A549 (cell line): ENCODE data around the gene HELZ2. TPM values are rescaled to one million over a fixed set of nuclear protein-coding genes. Genes with fewer than 3 reads are reported as not detected.

Experiments used
- ATAC-seq, 2 experiments: fragments of 200-7000 bp in 1 of 2; fragments of >200 bp in 1 of 2; cut with Nextera tagmentation in 1 of 2; cut with Tn5 transposase in 1 of 2; 3 replicates each; pipeline versions ENCODE4 v1.8.0 to v1.9.1; 2018 to 2020; ENCODE audit warnings: mild to moderate bottlenecking in 1 of 2, moderate library complexity in 1 of 2
- CTCF ChIA-PET: fragments of 300-600 bp; sonication (Branson Sonifier 250); formaldehyde crosslinking; extraction: SDS; loops from one replicate; lab custom pipeline; 2021; ENCODE audit warnings: antibody characterized with exemption, inconsistent platforms; lab: Yijun Ruan, JAX
- POLR2A ChIA-PET: fragments of 350-600 bp; formaldehyde crosslinking; extraction: SDS; loops from one replicate; lab custom pipeline; 2021; ENCODE audit warnings: antibody characterized with exemption, inconsistent platforms; lab: Yijun Ruan, JAX
- DNase-seq, 2 experiments: peaks; one replicate each; pipeline versions ENCODE4 v3.0.0 to v3.0.0-alpha.2; 2011 to 2016; ENCODE audit warnings: low read depth in 1 of 2, low spot score in 1 of 2
- FAIRE-seq: peaks from 2 replicates; lab custom pipeline; 2011; peaks lifted over from hg19 to GRCh38; lab: Jason Lieb, UNC
- H3K27ac ChIP-seq, 2 experiments: fragments of >200 bp; sonication (Bioruptor Twin); formaldehyde crosslinking; 3 replicates each; pipeline ENCODE4 v1.5.1; 2016 to 2017
- H3K4me1 ChIP-seq: fragments of >200 bp; sonication (Bioruptor Twin); formaldehyde crosslinking; 3 replicates; pipeline ENCODE4 v1.6.1; 2016
- H3K4me2 ChIP-seq: fragments of >200 bp; sonication (Bioruptor Twin); formaldehyde crosslinking; 3 replicates; pipeline ENCODE4 v1.6.1; 2016
- H3K4me3 ChIP-seq: fragments of >200 bp; sonication (Bioruptor Twin); formaldehyde crosslinking; 3 replicates; pipeline ENCODE4 v1.5.1; 2016
- H3K9me3 ChIP-seq: fragments of >200 bp; sonication (Bioruptor Twin); formaldehyde crosslinking; 3 replicates; pipeline ENCODE4 v1.6.1; 2016
- BHLHE40 ChIP-seq: IDR thresholded peaks from 2 replicates; pipeline ENCODE4 v1.6.1; 2012; ENCODE audit warnings: low read depth, low read length, inconsistent platforms
- CBX8 ChIP-seq: fragments of 200-600 bp; sonication (generic); IDR thresholded peaks from 2 replicates; pipeline ENCODE4 v1.6.1; 2016
- CTCF ChIP-seq: fragments of >200 bp; sonication (Bioruptor Twin); formaldehyde crosslinking; IDR thresholded peaks from 3 replicates; pipeline ENCODE4 v1.5.1; 2016
- ELK1 ChIP-seq: fragments of 150-350 bp; IDR thresholded peaks from 2 replicates; pipeline ENCODE4 v1.6.1; 2014; ENCODE audit warnings: low read depth, mild to moderate bottlenecking, low read length
- ESRRA ChIP-seq: fragments of 150-350 bp; IDR thresholded peaks from 2 replicates; pipeline ENCODE4 v1.6.1; 2014; ENCODE audit warnings: mild to moderate bottlenecking, low read length, borderline replicate concordance
- FOSB ChIP-seq: fragments of 250-450 bp; sonication (Bioruptor Pico); IDR thresholded peaks from 2 replicates; pipeline ENCODE4 v1.5.0; 2020; ENCODE audit warnings: mild to moderate bottlenecking, moderate library complexity
- HDAC2 ChIP-seq: fragments of 200-600 bp; sonication (generic); IDR thresholded peaks from 2 replicates; pipeline ENCODE4 v1.6.1; 2016
- HEYL ChIP-seq: fragments of 250-450 bp; sonication (Bioruptor Pico); IDR thresholded peaks from 2 replicates; pipeline ENCODE4 v1.8.0; 2021; ENCODE audit warnings: mild to moderate bottlenecking, moderate library complexity
- NFE2L2 ChIP-seq: fragments of 150-350 bp; conservative IDR thresholded peaks from 2 replicates; pipeline ENCODE4 v1.6.1; 2014; ENCODE audit warnings: low read length
- POLR2A ChIP-seq: IDR thresholded peaks from 2 replicates; pipeline ENCODE4 v1.6.1; 2012; ENCODE audit warnings: mild to moderate bottlenecking, low read length
- POLR2AphosphoS2 ChIP-seq: conservative IDR thresholded peaks from 2 replicates; pipeline ENCODE4 v1.6.1; 2012; ENCODE audit warnings: low read length, improper control_type of control experiment, inconsistent platforms
- SREBF2 ChIP-seq: fragments of 450-650 bp; IDR thresholded peaks from 2 replicates; pipeline ENCODE4 v1.6.1; 2014; ENCODE audit warnings: mild to moderate bottlenecking, moderate library complexity
- TP53 ChIP-seq: fragments of 250-450 bp; sonication (Bioruptor Pico); IDR thresholded peaks from 2 replicates; pipeline ENCODE4 v1.5.0; 2021; ENCODE audit warnings: mild to moderate bottlenecking, moderate library complexity
- WGBS: methylation state at CpG from one replicate; pipeline ENCODE4 v1.1.6; 2017; ENCODE audit errors: missing lambda C conversion rate; 5-methylcytosine and 5-hydroxymethylcytosine counted together
- polyA plus RNA-seq, 4 experiments: library from polyadenylated mRNA; depleted of rRNA in 3 of 4; stranded (reverse); fragments of >200 nt; fragmentation: RNase III in 1 of 4; extraction: RNeasy Plus Mini Kit Qiagen cat#74134 plus additional on column Dnase treatment in 1 of 4; gene quantifications; 2 replicates in 3 of 4; 3 replicates in 1 of 4; pipeline ENCODE4 v1.2.3, GENCODE V29; 2011 to 2017
- TF ChIP-seq, protein P1 (sequence below): fragments of 200-600 bp; sonication (generic); IDR thresholded peaks from 2 replicates; pipeline ENCODE4 v1.6.1; 2016; ENCODE audit warnings: antibody characterized with exemption, mild to moderate bottlenecking, moderate library complexity

The HELZ2 gene
- polyA plus RNA-seq, 2 of the 4 experiments (the other 2 are of a cell fraction): 3.2 to 4.5 TPM

GRCh38 chr20:63542696-63543095 lies 31.3 kb downstream of the HELZ2 start (continued):
- TF ChIP-seq CTCF (no peak), BHLHE40 (no peak), ELK1 (no peak), TP53 (CRISPR knock-in tag) (no peak), ESRRA (no peak), NFE2L2 (no peak), POLR2AphosphoS2 (no peak), SREBF2 (no peak), FOSB (CRISPR knock-in tag) (no peak)
- TF ChIP-seq, protein P1, sequence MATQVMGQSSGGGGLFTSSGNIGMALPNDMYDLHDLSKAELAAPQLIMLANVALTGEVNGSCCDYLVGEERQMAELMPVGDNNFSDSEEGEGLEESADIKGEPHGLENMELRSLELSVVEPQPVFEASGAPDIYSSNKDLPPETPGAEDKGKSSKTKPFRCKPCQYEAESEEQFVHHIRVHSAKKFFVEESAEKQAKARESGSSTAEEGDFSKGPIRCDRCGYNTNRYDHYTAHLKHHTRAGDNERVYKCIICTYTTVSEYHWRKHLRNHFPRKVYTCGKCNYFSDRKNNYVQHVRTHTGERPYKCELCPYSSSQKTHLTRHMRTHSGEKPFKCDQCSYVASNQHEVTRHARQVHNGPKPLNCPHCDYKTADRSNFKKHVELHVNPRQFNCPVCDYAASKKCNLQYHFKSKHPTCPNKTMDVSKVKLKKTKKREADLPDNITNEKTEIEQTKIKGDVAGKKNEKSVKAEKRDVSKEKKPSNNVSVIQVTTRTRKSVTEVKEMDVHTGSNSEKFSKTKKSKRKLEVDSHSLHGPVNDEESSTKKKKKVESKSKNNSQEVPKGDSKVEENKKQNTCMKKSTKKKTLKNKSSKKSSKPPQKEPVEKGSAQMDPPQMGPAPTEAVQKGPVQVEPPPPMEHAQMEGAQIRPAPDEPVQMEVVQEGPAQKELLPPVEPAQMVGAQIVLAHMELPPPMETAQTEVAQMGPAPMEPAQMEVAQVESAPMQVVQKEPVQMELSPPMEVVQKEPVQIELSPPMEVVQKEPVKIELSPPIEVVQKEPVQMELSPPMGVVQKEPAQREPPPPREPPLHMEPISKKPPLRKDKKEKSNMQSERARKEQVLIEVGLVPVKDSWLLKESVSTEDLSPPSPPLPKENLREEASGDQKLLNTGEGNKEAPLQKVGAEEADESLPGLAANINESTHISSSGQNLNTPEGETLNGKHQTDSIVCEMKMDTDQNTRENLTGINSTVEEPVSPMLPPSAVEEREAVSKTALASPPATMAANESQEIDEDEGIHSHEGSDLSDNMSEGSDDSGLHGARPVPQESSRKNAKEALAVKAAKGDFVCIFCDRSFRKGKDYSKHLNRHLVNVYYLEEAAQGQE: no peak

- H3K27ac ChIP-seq: no peak overlapping the region
- H3K9me3 ChIP-seq: no peaks in the 10 kb centered on the region
- peaks cover 19% of the 10 kb centered on the region for H3K4me1 ChIP-seq
- POLR2A ChIA-PET: interaction anchor here (1.0 kb wide), 1 partner anchor 439 kb away, joined by 4 read pairs; the partner anchor contains the start of gene PRPF6
- TF ChIP-seq HEYL (no peak), POLR2A (no peak)
- CTCF ChIA-PET: interaction anchor here (0.6 to 2.0 kb wide), 3 partner anchors 46 to 579 kb away, joined by 3 to 7 read pairs (median 4); no protein-coding TSS in a partner anchor
- ATAC-seq (no peak), DNase-seq (no peak), FAIRE-seq (no peak)
- H3K4me3 ChIP-seq: no peak overlapping the region
- WGBS: 88% methylated on average over 22 of the region's 36 CpGs
- no peak overlapping the region for H3K4me2 ChIP-seq
Measured at GRCh38 chr20:63542031-63542559, 31.9 kb downstream of the HELZ2 start.

DNA sequence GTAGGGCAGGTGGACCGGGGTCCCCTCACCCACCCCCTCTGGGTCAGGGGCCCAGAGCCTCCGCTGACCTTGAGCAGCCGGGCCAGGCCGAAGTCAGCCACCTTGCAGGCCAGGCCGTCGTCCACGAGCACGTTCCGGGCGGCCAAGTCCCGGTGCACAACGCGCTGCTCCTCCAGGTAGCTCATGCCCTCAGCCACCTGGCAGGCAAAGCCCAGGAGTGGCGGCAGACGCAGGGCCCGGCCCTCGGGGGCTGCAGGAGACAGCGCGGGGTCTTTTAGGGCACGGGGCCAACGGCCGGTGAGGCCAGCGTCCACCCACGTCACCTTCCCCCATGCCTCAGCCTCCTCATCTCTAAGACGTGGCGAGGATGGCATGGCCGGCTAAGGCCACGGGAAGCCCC lies 32.7 kb downstream of the HELZ2 start:
- Histone ChIP-seq H3K4me2 (no peak overlapping the region), H3K4me1 (peaks cover 26% of the 10 kb centered on the region), H3K9me3 (no peaks in the 10 kb centered on the region), H3K4me3 (no peak overlapping the region), H3K27ac (no peak overlapping the region)
- 95% methylated on average over 7 of the region's 28 CpGs for WGBS
- DNase-seq: no peak
- ChIA-PET POLR2A (no interaction called here), CTCF (interaction anchor here (1.1 to 4.8 kb wide), 3 partner anchors 12 to 432 kb away, joined by 4 to 93 read pairs (median 7); partner anchors contain the start of gene FNDC11)
- no peak for FAIRE-seq
- TF ChIP-seq HDAC2 (no peak), HEYL (no peak), CBX8 (no peak)
- TF ChIP-seq, protein P1: no peak
- ATAC-seq: no peak
